ENCODE data around the gene DTX4. TPM values are rescaled to one million over a fixed set of nuclear protein-coding genes. Genes with fewer than 3 reads are reported as not detected.

The DTX4 gene
- total RNA-seq, 1 experiment from 2014 or later = 96.7 TPM

DNA sequence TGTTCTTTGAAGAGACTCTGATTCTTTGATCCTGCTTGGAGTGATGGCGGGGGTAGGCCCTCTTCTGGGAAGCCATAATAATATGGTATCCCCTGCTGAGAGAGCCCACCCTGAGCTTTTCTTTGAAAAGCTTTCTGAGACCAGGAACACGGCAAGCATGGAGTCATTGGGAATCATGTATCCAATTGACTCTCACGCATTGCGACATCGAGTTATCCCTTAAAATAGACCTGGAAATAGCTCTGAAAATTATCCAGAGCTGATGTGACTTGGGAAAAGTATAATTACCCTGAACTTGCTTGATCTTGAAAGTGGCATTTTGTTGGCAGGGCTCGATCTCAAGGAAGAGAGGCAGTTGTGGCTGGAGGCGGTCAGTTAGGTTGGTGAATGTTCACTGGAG is 77.6 kb downstream of the DTX4 start:
- ChIA-PET POLR2A (no interaction called here), CTCF (no interaction called here)
- Histone ChIP-seq H3K9me3 (no peaks in the 10 kb centered on the region; the same call in 1 of the 2 replicates), H3K36me3 (ENCODE audit: control insufficient read depth, insufficient read depth, low read length) (no peaks in the 10 kb centered on the region), H3K4me3 (ENCODE audit: low read depth, low read length) (no peak overlapping the region), H3K4me1 (no peaks in the 10 kb centered on the region), H3K27me3 (replicated peaks; ENCODE audit: control insufficient read depth, insufficient read depth, low read length) (no peaks in the 10 kb centered on the region)
- H3K27me3 Mint-ChIP-seq (ENCODE audit: insufficient read depth, unreplicated experiment) = peaks cover 18% of the 10 kb centered on the region
- H3K27ac Mint-ChIP-seq (ENCODE audit: unreplicated experiment) = no peak overlapping the region
- no peak for DNase-seq
- no TSS peak for BruUV-seq (replicated peaks)
- H3K9me3 Mint-ChIP-seq (ENCODE audit: unreplicated experiment) = no peaks in the 10 kb centered on the region
- intact Hi-C loops (cut with micrococcal nuclease; ENCODE audit: unreplicated experiment) = no loop called here
- no peaks in the 10 kb centered on the region for H3K36me3 Mint-ChIP-seq (ENCODE audit: insufficient read depth, unreplicated experiment)
- no peaks in the 10 kb centered on the region for H3K4me1 Mint-ChIP-seq (ENCODE audit: low read depth, unreplicated experiment)
- TF ChIP-seq, protein P1, sequence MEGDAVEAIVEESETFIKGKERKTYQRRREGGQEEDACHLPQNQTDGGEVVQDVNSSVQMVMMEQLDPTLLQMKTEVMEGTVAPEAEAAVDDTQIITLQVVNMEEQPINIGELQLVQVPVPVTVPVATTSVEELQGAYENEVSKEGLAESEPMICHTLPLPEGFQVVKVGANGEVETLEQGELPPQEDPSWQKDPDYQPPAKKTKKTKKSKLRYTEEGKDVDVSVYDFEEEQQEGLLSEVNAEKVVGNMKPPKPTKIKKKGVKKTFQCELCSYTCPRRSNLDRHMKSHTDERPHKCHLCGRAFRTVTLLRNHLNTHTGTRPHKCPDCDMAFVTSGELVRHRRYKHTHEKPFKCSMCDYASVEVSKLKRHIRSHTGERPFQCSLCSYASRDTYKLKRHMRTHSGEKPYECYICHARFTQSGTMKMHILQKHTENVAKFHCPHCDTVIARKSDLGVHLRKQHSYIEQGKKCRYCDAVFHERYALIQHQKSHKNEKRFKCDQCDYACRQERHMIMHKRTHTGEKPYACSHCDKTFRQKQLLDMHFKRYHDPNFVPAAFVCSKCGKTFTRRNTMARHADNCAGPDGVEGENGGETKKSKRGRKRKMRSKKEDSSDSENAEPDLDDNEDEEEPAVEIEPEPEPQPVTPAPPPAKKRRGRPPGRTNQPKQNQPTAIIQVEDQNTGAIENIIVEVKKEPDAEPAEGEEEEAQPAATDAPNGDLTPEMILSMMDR (IDR thresholded peaks at IDR 0.05; ENCODE audit: insufficient read depth in 1 of 2, low read depth in 1 of 2, low read length in 1 of 2, severe bottlenecking in 1 of 2, unreplicated experiment in 1 of 2) = no peak
- no peak overlapping the region for H3K4me3 Mint-ChIP-seq (ENCODE audit: unreplicated experiment)

GRCh38 chr11:59253001-59253400 is 81.1 kb downstream of the DTX4 start:
- intact Hi-C loops (cut with micrococcal nuclease; ENCODE audit: unreplicated experiment) = no loop called here
- no peaks in the 10 kb centered on the region for H3K9me3 Mint-ChIP-seq (ENCODE audit: unreplicated experiment)
- no TSS peak for BruUV-seq (replicated peaks)
- peaks cover 15% of the 10 kb centered on the region for H3K27me3 Mint-ChIP-seq (ENCODE audit: insufficient read depth, unreplicated experiment)
- H3K4me3 ChIP-seq (ENCODE audit: low read depth, low read length) = no peak overlapping the region
- 0 out of 2 replicates have a peak, but pooled peaks cover 4% of the 10 kb centered on the region for H3K4me1 ChIP-seq
- DNase-seq = no peak
- TF ChIP-seq, protein P1 (IDR thresholded peaks at IDR 0.05; ENCODE audit: insufficient read depth in 1 of 2, low read depth in 1 of 2, low read length in 1 of 2, severe bottlenecking in 1 of 2, unreplicated experiment in 1 of 2) = no peak
- no peaks in the 10 kb centered on the region for H3K9me3 ChIP-seq
- H3K4me1 Mint-ChIP-seq (ENCODE audit: low read depth, unreplicated experiment) = peaks cover 7% of the 10 kb centered on the region
- no peak overlapping the region for H3K4me3 Mint-ChIP-seq (ENCODE audit: unreplicated experiment)
- POLR2A ChIA-PET = no interaction called here
- no peak overlapping the region for H3K27ac Mint-ChIP-seq (ENCODE audit: unreplicated experiment)
- H3K36me3 Mint-ChIP-seq (ENCODE audit: insufficient read depth, unreplicated experiment) = no peaks in the 10 kb centered on the region
- no peaks in the 10 kb centered on the region for H3K27me3 ChIP-seq (replicated peaks; ENCODE audit: control insufficient read depth, insufficient read depth, low read length)
- CTCF ChIA-PET = no interaction called here
- H3K36me3 ChIP-seq (ENCODE audit: control insufficient read depth, insufficient read depth, low read length) = no peaks in the 10 kb centered on the region

GRCh38 chr11:59254286-59254685 is 82.4 kb downstream of the DTX4 start:
- peaks cover 8% of the 10 kb centered on the region for H3K27me3 Mint-ChIP-seq (ENCODE audit: insufficient read depth, unreplicated experiment)
- Histone ChIP-seq H3K4me3 (ENCODE audit: low read depth, low read length) (no peak overlapping the region), H3K27me3 (replicated peaks; ENCODE audit: control insufficient read depth, insufficient read depth, low read length) (no peaks in the 10 kb centered on the region), H3K4me1 (0 out of 2 replicates have a peak, but pooled peaks cover 4% of the 10 kb centered on the region), H3K36me3 (ENCODE audit: control insufficient read depth, insufficient read depth, low read length) (no peaks in the 10 kb centered on the region), H3K9me3 (no peaks in the 10 kb centered on the region)
- POLR2A ChIA-PET = no interaction called here
- no peaks in the 10 kb centered on the region for H3K36me3 Mint-ChIP-seq (ENCODE audit: insufficient read depth, unreplicated experiment)
- H3K9me3 Mint-ChIP-seq (ENCODE audit: unreplicated experiment) = no peaks in the 10 kb centered on the region
- no peak overlapping the region for H3K27ac Mint-ChIP-seq (ENCODE audit: unreplicated experiment)
- TF ChIP-seq, protein P1 (IDR thresholded peaks at IDR 0.05; ENCODE audit: insufficient read depth in 1 of 2, low read depth in 1 of 2, low read length in 1 of 2, severe bottlenecking in 1 of 2, unreplicated experiment in 1 of 2) = no peak
- BruUV-seq (replicated peaks) = no TSS peak
- CTCF ChIA-PET = no interaction called here
- intact Hi-C loops (cut with micrococcal nuclease; ENCODE audit: unreplicated experiment) = no loop called here
- H3K4me1 Mint-ChIP-seq (ENCODE audit: low read depth, unreplicated experiment) = peaks cover 7% of the 10 kb centered on the region
- no peak for DNase-seq
- no peak overlapping the region for H3K4me3 Mint-ChIP-seq (ENCODE audit: unreplicated experiment)

Measured in Caco-2 (cell line).